Lower lobe of right lung (tissue), 2 donors: ENCODE measurements around the gene CTSK. TPM values are rescaled to one million over a fixed set of nuclear protein-coding genes. Genes with fewer than 3 reads are reported as not detected.

ENCODE experiments used
- ATAC-seq, 2 donors: fragments of 200-7000 bp; cut with Tn5 transposase; one replicate each; pipeline ENCODE4 v1.9.1; 2020 to 2022; ENCODE audit warnings: mild to moderate bottlenecking in 2 of 2, moderate library complexity in 2 of 2
- DNase-seq: peaks from one replicate; pipeline ENCODE4 v3.0.0-alpha.2; 2020
- H3K27ac ChIP-seq: fragments of 200-600 bp; one replicate; pipeline ENCODE4 v1.8.0; 2022
- H3K27me3 ChIP-seq: fragments of 200-600 bp; one replicate; pipeline ENCODE4 v1.8.0; 2022; ENCODE audit warnings: low read depth
- H3K36me3 ChIP-seq: fragments of 200-600 bp; one replicate; pipeline ENCODE4 v1.8.0; 2022; ENCODE audit warnings: mild to moderate bottlenecking
- H3K4me1 ChIP-seq: fragments of 200-600 bp; one replicate; pipeline ENCODE4 v1.8.0; 2022
- H3K4me3 ChIP-seq: fragments of 200-600 bp; one replicate; pipeline ENCODE4 v1.8.0; 2022; ENCODE audit warnings: mild to moderate bottlenecking
- H3K9me3 ChIP-seq: fragments of 200-600 bp; one replicate; pipeline ENCODE4 v1.8.0; 2022
- intact Hi-C: fragments of 100-400 bp; cut with DNase I; formaldehyde crosslinking; loops from one replicate; pipeline ENCODE4 v1.11.0; 2022
- total RNA-seq: library from RNA; stranded (reverse); fragmentation: NEBNext Ultra II Directional; extraction: Animal tissue kit (Norgen Biotek cat#: 25700); gene quantifications from one replicate; pipeline ENCODE4 v1.2.1, GENCODE V29; 2021
- TF ChIP-seq, protein P1 (sequence below): fragments of 200-600 bp; IDR thresholded peaks from one replicate; pipeline ENCODE4 v1.8.0; 2022; ENCODE audit warnings: antibody characterized with exemption, mild to moderate bottlenecking
- donor health status: DM: no; HTN: yes; CAD: no; lungs with severe emphysema.

CTSK gene
- total RNA-seq, 1 donor from 2014 or later, result 29.4 TPM

GRCh38 chr1:150791585-150791984, 16.5 kb downstream of the CTSK start:
- Histone ChIP-seq H3K36me3 (peaks cover 11% of the 10 kb centered on the region), H3K9me3 (no peaks in the 10 kb centered on the region), H3K27me3 (no peaks in the 10 kb centered on the region), H3K4me1 (peaks cover 30% of the 10 kb centered on the region), H3K27ac (no peak overlapping the region), H3K4me3 (no peak overlapping the region)
- intact Hi-C loops, result no loop called here
- TF ChIP-seq, protein P1, sequence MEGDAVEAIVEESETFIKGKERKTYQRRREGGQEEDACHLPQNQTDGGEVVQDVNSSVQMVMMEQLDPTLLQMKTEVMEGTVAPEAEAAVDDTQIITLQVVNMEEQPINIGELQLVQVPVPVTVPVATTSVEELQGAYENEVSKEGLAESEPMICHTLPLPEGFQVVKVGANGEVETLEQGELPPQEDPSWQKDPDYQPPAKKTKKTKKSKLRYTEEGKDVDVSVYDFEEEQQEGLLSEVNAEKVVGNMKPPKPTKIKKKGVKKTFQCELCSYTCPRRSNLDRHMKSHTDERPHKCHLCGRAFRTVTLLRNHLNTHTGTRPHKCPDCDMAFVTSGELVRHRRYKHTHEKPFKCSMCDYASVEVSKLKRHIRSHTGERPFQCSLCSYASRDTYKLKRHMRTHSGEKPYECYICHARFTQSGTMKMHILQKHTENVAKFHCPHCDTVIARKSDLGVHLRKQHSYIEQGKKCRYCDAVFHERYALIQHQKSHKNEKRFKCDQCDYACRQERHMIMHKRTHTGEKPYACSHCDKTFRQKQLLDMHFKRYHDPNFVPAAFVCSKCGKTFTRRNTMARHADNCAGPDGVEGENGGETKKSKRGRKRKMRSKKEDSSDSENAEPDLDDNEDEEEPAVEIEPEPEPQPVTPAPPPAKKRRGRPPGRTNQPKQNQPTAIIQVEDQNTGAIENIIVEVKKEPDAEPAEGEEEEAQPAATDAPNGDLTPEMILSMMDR, result no peak
- DNase-seq, result no peak
- ATAC-seq, result peak; percentile 72 to 80

- H3K4me1 ChIP-seq, result peaks cover 30% of the 10 kb centered on the region
- H3K27ac ChIP-seq, result no peak overlapping the region
- no peaks in the 10 kb centered on the region for H3K36me3 ChIP-seq
- ATAC-seq, result peak; percentile 34 to 63
- intact Hi-C loops, result no loop called here
- H3K27me3 ChIP-seq, result no peaks in the 10 kb centered on the region
- no peaks in the 10 kb centered on the region for H3K9me3 ChIP-seq
- TF ChIP-seq, protein P1, result no peak
- no peak overlapping the region for H3K4me3 ChIP-seq
- peak; percentile 54 for DNase-seq
Observed at GRCh38 chr1:150789396-150789795, 18.7 kb downstream of the CTSK start.

- Histone ChIP-seq H3K4me1 (peaks cover 30% of the 10 kb centered on the region), H3K4me3 (no peak overlapping the region), H3K27ac (no peak overlapping the region), H3K27me3 (no peaks in the 10 kb centered on the region), H3K36me3 (no peaks in the 10 kb centered on the region), H3K9me3 (no peaks in the 10 kb centered on the region)
- ATAC-seq (no peak), DNase-seq (no peak)
- intact Hi-C loops, result no loop called here
- TF ChIP-seq, protein P1, result no peak
Observed at GRCh38 chr1:150788946-150789345, 19.1 kb downstream of the CTSK start.

DNA sequence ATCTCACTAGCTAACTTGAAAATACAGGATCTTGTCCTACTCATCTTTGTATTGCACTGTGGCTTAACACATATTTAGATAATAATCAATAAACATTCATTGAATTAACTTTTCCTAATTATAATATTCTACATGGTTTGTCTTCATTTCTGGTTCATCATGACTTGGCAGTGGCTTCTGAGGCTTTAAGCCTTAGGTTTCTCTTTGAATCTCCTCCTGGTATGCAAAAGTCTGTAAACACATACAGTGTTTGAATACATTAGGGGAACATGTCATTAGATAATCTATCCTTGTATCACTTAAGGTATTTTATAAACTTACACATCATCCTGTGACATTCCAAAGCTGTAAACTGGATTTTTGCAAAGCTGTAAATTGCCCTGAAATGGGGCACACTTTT, 20.6 kb downstream of the CTSK start:
- peaks cover 21% of the 10 kb centered on the region for H3K4me1 ChIP-seq
- intact Hi-C loops, result no loop called here
- H3K4me3 ChIP-seq, result peak overlapping the region; percentile 18
- ATAC-seq (no peak), DNase-seq (no peak)
- TF ChIP-seq, protein P1, result no peak
- H3K9me3 ChIP-seq, result no peaks in the 10 kb centered on the region
- H3K27me3 ChIP-seq, result no peaks in the 10 kb centered on the region
- no peak overlapping the region for H3K27ac ChIP-seq
- H3K36me3 ChIP-seq, result no peaks in the 10 kb centered on the region

- H3K4me1 ChIP-seq, result peaks cover 8% of the 10 kb centered on the region
- TF ChIP-seq, protein P1, result no peak
- intact Hi-C loops, result no loop called here
- H3K4me3 ChIP-seq, result no peak overlapping the region
- no peaks in the 10 kb centered on the region for H3K27me3 ChIP-seq
- no peak for DNase-seq
- no peak overlapping the region for H3K27ac ChIP-seq
- H3K36me3 ChIP-seq, result no peaks in the 10 kb centered on the region
- ATAC-seq, result no peak
- no peaks in the 10 kb centered on the region for H3K9me3 ChIP-seq
Observed at GRCh38 chr1:150780510-150780909, 27.6 kb downstream of the CTSK start.

DNA sequence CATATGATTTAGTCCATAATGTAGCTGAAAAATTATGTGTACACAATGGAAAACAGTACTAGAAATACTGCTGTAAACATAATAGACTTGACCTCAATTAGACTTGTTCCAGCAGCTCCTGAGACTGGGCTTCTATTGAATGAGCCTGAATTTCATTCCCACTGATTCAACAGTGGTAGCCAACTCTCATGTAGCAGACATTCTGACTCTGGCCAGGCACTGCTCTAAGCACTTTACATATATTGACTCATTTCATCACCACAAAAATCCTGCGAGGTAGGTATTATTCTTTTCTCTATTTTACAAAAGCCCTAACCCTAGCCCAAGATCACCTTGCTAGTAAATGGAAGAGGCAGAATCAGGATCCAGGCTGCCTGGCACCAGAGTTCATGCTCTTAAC, 29.7 kb downstream of the CTSK start:
- no peaks in the 10 kb centered on the region for H3K27me3 ChIP-seq
- peak in 1 of 2 donors; percentile 51 for ATAC-seq
- intact Hi-C loops, result no loop called here

More for the DNA sequence above, 29.7 kb downstream of the CTSK start:
- TF ChIP-seq, protein P1, result no peak
- no peak for DNase-seq
- Histone ChIP-seq H3K27ac (no peak overlapping the region), H3K4me1 (peaks cover 8% of the 10 kb centered on the region), H3K9me3 (no peaks in the 10 kb centered on the region), H3K36me3 (no peaks in the 10 kb centered on the region), H3K4me3 (no peak overlapping the region)
